CD4-positive, alpha-beta T cell (primary cell): ENCODE results near the gene USP27X. TPM values are rescaled to one million over a fixed set of nuclear protein-coding genes. Genes with fewer than 3 reads are reported as not detected.

Experiments used
- ATAC-seq: fragments of 200-7000 bp; cut with Tn5 transposase; one replicate; pipeline ENCODE4 v1.10.0; 2022; ENCODE audit warnings: mild to moderate bottlenecking; ENCODE audit not compliant: poor library complexity
- CTCF ChIA-PET: fragments of 350-600 bp; sonication (Branson Sonifier 250); formaldehyde crosslinking; loops from one replicate; lab custom pipeline; 2021; ENCODE audit warnings: antibody characterized with exemption, inconsistent platforms; lab: Charles Lee
- POLR2A ChIA-PET: fragments of 350-600 bp; sonication (Branson Sonifier 250); formaldehyde crosslinking; loops from one replicate; lab custom pipeline; 2021; ENCODE audit warnings: antibody characterized with exemption, inconsistent platforms; lab: Charles Lee
- DNase-seq, 14 experiments: peaks; one replicate each; pipeline ENCODE4 v3.0.0-alpha.2; 2013 to 2020; ENCODE audit warnings: mixed read lengths in 2 of 14
- H3K27ac ChIP-seq, 2 donors: one replicate each; pipeline versions ENCODE4 v1.5.1 to v1.7.0; 2013; ENCODE audit warnings: low read length in 2 of 2, low read depth in 1 of 2, mild to moderate bottlenecking in 1 of 2
- H3K27me3 ChIP-seq, 2 experiments: 1 replicate in 1 of 2; 2 replicates in 1 of 2; pipeline versions ENCODE4 v1.6.1 to v1.7.0; 2013; ENCODE audit warnings: low read length in 2 of 2, control low read depth in 1 of 2, mild to moderate bottlenecking in 1 of 2, moderate library complexity in 1 of 2; ENCODE audit not compliant: insufficient read depth in 2 of 2, control insufficient read depth in 1 of 2
- H3K36me3 ChIP-seq: one replicate; pipeline ENCODE4 v1.6.1; 2013; ENCODE audit warnings: low read length, control low read depth; ENCODE audit not compliant: insufficient read depth
- H3K4me1 ChIP-seq: one replicate; pipeline ENCODE4 v1.6.1; 2013; ENCODE audit warnings: low read length, control low read depth; ENCODE audit not compliant: insufficient read depth
- H3K4me3 ChIP-seq: one replicate; pipeline ENCODE4 v1.5.1; 2013; ENCODE audit warnings: mild to moderate bottlenecking, low read length, moderate library complexity
- H3K9me3 ChIP-seq, 2 experiments: 1 replicate in 1 of 2; 2 replicates in 1 of 2; pipeline versions ENCODE4 v1.6.1 to v1.7.0; 2013; ENCODE audit warnings: low read length in 2 of 2, mild to moderate bottlenecking in 2 of 2, control low read depth in 1 of 2, moderate library complexity in 1 of 2; ENCODE audit not compliant: control insufficient read depth in 1 of 2, insufficient read depth in 1 of 2
- H3K27ac Mint-ChIP-seq: one replicate; pipeline ENCODE4 v1.8.0; 2020; ENCODE audit warnings: mixed read lengths
- H3K27me3 Mint-ChIP-seq: one replicate; pipeline ENCODE4 v1.8.0; 2021; ENCODE audit warnings: mixed read lengths
- H3K36me3 Mint-ChIP-seq: one replicate; pipeline ENCODE4 v1.8.0; 2021; ENCODE audit warnings: low read depth, mixed read lengths
- H3K4me1 Mint-ChIP-seq: one replicate; pipeline ENCODE4 v1.8.0; 2021; ENCODE audit warnings: low read depth, mixed read lengths
- H3K4me3 Mint-ChIP-seq: one replicate; pipeline ENCODE4 v1.8.0; 2020; ENCODE audit warnings: mild to moderate bottlenecking, mixed read lengths
- H3K9me3 Mint-ChIP-seq: one replicate; pipeline ENCODE4 v1.8.0; 2020; ENCODE audit warnings: mixed read lengths
- intact Hi-C, 2 experiments: fragments of 100-400 bp; cut with DNase I in 1 of 2; cut with micrococcal nuclease in 1 of 2; formaldehyde crosslinking; loops; one replicate each; pipeline versions ENCODE4 v1.15.1 to v1.9.0; 2023 to 2025; cut with DNase I, micrococcal nuclease
- total RNA-seq, 174 experiments: library from RNA in 2 of 174; stranded (reverse) in 2 of 174; gene quantifications; one replicate each; pipeline ENCODE4 v1.2.3 and lab custom pipeline; 2021 to 2026
- TF ChIP-seq, protein P1 (sequence below): fragments of 200-600 bp; IDR thresholded peaks from one replicate; pipeline ENCODE4 v1.8.0; 2022; ENCODE audit warnings: antibody characterized with exemption, mild to moderate bottlenecking

Gene USP27X
- total RNA-seq, 2 experiments from 2014 or later, result 2.7 to 3.2 TPM

DNA sequence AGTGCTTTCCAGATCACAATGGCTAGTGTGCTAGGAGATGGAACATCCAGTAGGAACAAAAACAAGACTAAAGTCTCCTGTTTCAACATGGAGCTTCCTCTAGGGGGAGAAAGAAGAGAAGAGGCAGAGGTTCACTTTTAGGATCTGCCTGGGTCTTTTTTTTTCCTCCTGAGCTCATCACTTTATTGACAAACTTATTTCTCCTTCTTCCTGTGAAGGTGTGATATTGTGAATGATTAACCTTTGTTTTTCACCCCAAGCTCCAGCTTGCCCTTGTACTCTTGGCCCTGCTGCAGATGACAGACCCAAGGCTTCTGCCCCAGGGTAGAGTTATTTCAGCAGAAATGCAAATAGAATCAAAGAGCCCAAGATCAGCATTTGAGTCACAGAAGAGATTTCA, 36.7 kb upstream of the USP27X start:
- Histone ChIP-seq H3K4me1 (no peaks in the 10 kb centered on the region), H3K9me3 (no peaks in the 10 kb centered on the region), H3K4me3 (no peak overlapping the region), H3K27me3 (no peaks in the 10 kb centered on the region), H3K36me3 (no peaks in the 10 kb centered on the region), H3K27ac (no peak overlapping the region)
- no peak for ATAC-seq
- CTCF ChIA-PET, result no interaction called here
- Mint-ChIP-seq H3K27me3 (no peaks in the 10 kb centered on the region), H3K27ac (no peak overlapping the region), H3K4me1 (no peaks in the 10 kb centered on the region), H3K36me3 (no peaks in the 10 kb centered on the region), H3K4me3 (no peak overlapping the region), H3K9me3 (no peaks in the 10 kb centered on the region)
- TF ChIP-seq, protein P1, sequence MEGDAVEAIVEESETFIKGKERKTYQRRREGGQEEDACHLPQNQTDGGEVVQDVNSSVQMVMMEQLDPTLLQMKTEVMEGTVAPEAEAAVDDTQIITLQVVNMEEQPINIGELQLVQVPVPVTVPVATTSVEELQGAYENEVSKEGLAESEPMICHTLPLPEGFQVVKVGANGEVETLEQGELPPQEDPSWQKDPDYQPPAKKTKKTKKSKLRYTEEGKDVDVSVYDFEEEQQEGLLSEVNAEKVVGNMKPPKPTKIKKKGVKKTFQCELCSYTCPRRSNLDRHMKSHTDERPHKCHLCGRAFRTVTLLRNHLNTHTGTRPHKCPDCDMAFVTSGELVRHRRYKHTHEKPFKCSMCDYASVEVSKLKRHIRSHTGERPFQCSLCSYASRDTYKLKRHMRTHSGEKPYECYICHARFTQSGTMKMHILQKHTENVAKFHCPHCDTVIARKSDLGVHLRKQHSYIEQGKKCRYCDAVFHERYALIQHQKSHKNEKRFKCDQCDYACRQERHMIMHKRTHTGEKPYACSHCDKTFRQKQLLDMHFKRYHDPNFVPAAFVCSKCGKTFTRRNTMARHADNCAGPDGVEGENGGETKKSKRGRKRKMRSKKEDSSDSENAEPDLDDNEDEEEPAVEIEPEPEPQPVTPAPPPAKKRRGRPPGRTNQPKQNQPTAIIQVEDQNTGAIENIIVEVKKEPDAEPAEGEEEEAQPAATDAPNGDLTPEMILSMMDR, result no peak
- POLR2A ChIA-PET, result interaction anchor here (0.6 kb wide), 1 partner anchor 33 kb away, joined by 5 read pairs; no protein-coding TSS in a partner anchor
- DNase-seq, result no peak
- intact Hi-C loops, result no loop called here

DNA sequence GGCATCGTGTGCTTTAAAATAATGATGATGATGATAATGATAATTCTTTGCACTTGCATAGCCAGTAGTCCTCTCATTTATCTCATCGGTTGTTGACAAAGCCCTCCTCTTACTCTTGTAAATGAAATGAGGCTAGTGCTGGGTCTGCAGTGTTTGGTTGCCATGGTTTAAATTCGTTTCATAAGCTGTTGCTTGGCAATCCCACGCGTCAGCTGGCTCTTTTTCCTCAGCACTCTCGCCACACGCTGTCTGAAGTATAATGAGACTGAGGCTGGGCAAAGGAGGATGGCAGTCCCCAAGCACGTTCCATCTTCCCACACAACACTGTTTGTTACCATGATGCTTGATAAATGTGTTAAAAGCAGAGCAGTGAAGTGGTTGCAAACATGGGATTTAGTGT, 34.7 kb upstream of the USP27X start:
- Mint-ChIP-seq H3K27me3 (peaks cover 4% of the 10 kb centered on the region), H3K27ac (no peak overlapping the region), H3K9me3 (no peaks in the 10 kb centered on the region), H3K4me3 (no peak overlapping the region), H3K36me3 (no peaks in the 10 kb centered on the region), H3K4me1 (no peaks in the 10 kb centered on the region)
- ATAC-seq, result no peak
- no peaks in the 10 kb centered on the region for H3K36me3 ChIP-seq
- no peaks in the 10 kb centered on the region for H3K4me1 ChIP-seq
- ChIA-PET CTCF (no interaction called here), POLR2A (no interaction called here)
- no peak for DNase-seq
- no peak overlapping the region for H3K4me3 ChIP-seq
- no peaks in the 10 kb centered on the region for H3K27me3 ChIP-seq
- no peaks in the 10 kb centered on the region for H3K9me3 ChIP-seq
- H3K27ac ChIP-seq, result no peak overlapping the region
- TF ChIP-seq, protein P1, result no peak
- intact Hi-C loops, result no loop called here

DNA sequence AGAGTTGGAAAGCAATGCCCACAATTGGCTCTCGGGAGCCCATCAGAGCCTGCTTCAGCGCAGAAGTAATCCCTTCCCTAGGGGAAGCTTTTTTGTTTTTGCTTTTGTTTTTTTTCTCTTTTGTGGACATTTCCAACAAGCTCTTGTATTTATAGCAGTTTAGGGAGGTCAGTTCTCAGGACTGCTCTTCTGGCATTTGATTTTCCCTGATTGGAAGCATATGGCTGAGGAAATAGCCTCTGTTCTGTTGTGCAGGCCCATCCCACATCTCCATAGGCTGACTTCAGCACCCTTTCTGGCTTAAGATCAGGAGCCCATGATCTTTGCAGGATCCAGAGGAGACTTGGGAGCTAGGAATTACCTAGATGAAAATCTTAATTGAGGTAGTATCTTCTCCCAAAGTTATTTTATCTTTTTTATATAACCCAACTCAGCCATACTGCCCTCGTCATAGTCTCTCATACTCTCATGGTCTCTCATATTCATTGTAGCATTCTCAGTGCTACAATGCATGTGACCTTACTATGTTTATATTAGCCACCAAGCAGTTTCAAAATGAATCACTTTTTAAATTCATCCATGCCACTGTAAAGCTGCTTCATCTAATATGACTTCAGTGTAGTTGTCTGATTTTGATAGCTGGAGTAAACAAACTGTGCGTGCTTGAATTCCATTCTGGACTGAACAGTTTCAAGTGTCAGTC, 33.4 kb upstream of the USP27X start:
- Histone ChIP-seq H3K36me3 (no peaks in the 10 kb centered on the region), H3K4me1 (no peaks in the 10 kb centered on the region), H3K9me3 (no peaks in the 10 kb centered on the region), H3K4me3 (no peak overlapping the region), H3K27ac (no peak overlapping the region), H3K27me3 (no peaks in the 10 kb centered on the region)
- no peak for DNase-seq
- Mint-ChIP-seq H3K4me3 (no peak overlapping the region), H3K9me3 (no peaks in the 10 kb centered on the region), H3K27ac (no peak overlapping the region), H3K4me1 (no peaks in the 10 kb centered on the region), H3K36me3 (no peaks in the 10 kb centered on the region), H3K27me3 (peaks cover 4% of the 10 kb centered on the region)
- POLR2A ChIA-PET, result no interaction called here
- TF ChIP-seq, protein P1, result no peak
- CTCF ChIA-PET, result no interaction called here
- ATAC-seq, result no peak
- intact Hi-C loops, result no loop called here
